ENCODE results near the gene INTS4.
"Not testable (repeated sequence)": the region's sequence is repeated elsewhere in the genome, so short reads cannot be mapped to it uniquely, and the experiment has no call there.

The INTS4 gene

GRCh38 chr11:77854838-77855237, 139.6 kb downstream of the INTS4 start:
- H3K4me3 ChIP-seq (replicated peaks; ENCODE audit: low read depth, low read length) = no peak overlapping the region
- TF ChIP-seq CTCF (IDR thresholded peaks at IDR 0.05; ENCODE audit: low read depth, low read length, missing control alignments) = no peak
- no peak for DNase-seq (ENCODE audit: extremely low read depth, low read depth)

- no peak for TF ChIP-seq CTCF (IDR thresholded peaks at IDR 0.05; ENCODE audit: low read depth, low read length, missing control alignments)
- H3K4me3 ChIP-seq (replicated peaks; ENCODE audit: low read depth, low read length) = no peak overlapping the region
- no peak for DNase-seq (ENCODE audit: extremely low read depth, low read depth)
Observed at GRCh38 chr11:77851503-77851902, 143.0 kb downstream of the INTS4 start.

GRCh38 chr11:77843700-77844099, 150.8 kb downstream of the INTS4 start:
- not testable (repeated sequence) for DNase-seq (ENCODE audit: extremely low read depth, low read depth); H3K4me3 ChIP-seq (replicated peaks; ENCODE audit: low read depth, low read length)

GRCh38 chr11:77842441-77843121, 151.9 kb downstream of the INTS4 start:
- DNase-seq (ENCODE audit: extremely low read depth, low read depth) = no peak
- H3K4me3 ChIP-seq (replicated peaks; ENCODE audit: low read depth, low read length) = no peak overlapping the region
- no peak for TF ChIP-seq CTCF (IDR thresholded peaks at IDR 0.05; ENCODE audit: low read depth, low read length, missing control alignments)

- DNase-seq (ENCODE audit: extremely low read depth, low read depth) = no peak
- TF ChIP-seq CTCF (IDR thresholded peaks at IDR 0.05; ENCODE audit: low read depth, low read length, missing control alignments) = no peak
- H3K4me3 ChIP-seq (replicated peaks; ENCODE audit: low read depth, low read length) = no peak overlapping the region
Observed at GRCh38 chr11:77833302-77833701, 161.2 kb downstream of the INTS4 start.

- H3K4me3 ChIP-seq (replicated peaks; ENCODE audit: low read depth, low read length) = no peak overlapping the region
- TF ChIP-seq CTCF (IDR thresholded peaks at IDR 0.05; ENCODE audit: low read depth, low read length, missing control alignments) = no peak
- no peak for DNase-seq (ENCODE audit: extremely low read depth, low read depth)
Observed at GRCh38 chr11:77828926-77829325, 165.5 kb downstream of the INTS4 start.
